ENCODE results near the gene NTN3. TPM values are rescaled to one million over a fixed set of nuclear protein-coding genes. Genes with fewer than 3 reads are reported as not detected.

Gene NTN3
- total and polyA plus RNA-seq, 9 donors = 0.12 to 0.34 (median 0.19) TPM; not detected in 5

- Histone ChIP-seq H3K4me1 (ENCODE audit: insufficient read depth) (no peaks in the 10 kb centered on the region), H3K27ac (no peak overlapping the region), H3K27me3 (no peaks in the 10 kb centered on the region), H3K9me3 (no peaks in the 10 kb centered on the region), H3K36me3 (no peaks in the 10 kb centered on the region), H3K4me3 (no peak overlapping the region)
- 89 to 91% (median 89%) methylated on average over 22 to 23 of the region's 23 CpGs for WGBS, 3 donors
- intact Hi-C loops (cut with DNase I) = no loop called here
- DNase-seq = no peak
- TF ChIP-seq EP300 (IDR thresholded peaks at IDR 0.05) (no peak), POLR2A (IDR thresholded peaks at IDR 0.05) (no peak)
- TF ChIP-seq, protein P1, sequence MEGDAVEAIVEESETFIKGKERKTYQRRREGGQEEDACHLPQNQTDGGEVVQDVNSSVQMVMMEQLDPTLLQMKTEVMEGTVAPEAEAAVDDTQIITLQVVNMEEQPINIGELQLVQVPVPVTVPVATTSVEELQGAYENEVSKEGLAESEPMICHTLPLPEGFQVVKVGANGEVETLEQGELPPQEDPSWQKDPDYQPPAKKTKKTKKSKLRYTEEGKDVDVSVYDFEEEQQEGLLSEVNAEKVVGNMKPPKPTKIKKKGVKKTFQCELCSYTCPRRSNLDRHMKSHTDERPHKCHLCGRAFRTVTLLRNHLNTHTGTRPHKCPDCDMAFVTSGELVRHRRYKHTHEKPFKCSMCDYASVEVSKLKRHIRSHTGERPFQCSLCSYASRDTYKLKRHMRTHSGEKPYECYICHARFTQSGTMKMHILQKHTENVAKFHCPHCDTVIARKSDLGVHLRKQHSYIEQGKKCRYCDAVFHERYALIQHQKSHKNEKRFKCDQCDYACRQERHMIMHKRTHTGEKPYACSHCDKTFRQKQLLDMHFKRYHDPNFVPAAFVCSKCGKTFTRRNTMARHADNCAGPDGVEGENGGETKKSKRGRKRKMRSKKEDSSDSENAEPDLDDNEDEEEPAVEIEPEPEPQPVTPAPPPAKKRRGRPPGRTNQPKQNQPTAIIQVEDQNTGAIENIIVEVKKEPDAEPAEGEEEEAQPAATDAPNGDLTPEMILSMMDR (IDR thresholded peaks at IDR 0.05) = no peak
Observed at GRCh38 chr16:2490190-2491105, 19.4 kb downstream of the NTN3 start.

DNA sequence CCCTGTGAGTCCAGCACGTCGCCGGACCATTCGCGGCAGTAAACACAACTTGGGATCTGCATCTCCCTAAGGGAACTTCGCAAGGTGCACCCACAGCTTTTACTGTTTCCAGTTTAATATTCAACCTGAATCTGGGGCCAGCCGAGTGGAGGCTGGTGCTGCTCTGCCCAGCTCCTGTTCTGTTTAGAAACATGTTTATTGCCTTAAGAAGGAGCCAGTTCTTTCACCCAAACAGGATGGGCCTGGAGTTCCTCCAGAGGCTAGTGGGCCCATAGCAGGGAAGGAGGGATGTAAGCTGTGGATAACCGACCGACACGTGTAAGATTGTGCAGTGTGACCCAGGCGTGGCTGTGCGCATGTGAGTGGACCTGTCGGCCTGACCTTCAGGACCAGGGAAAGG, 21.2 kb downstream of the NTN3 start:
- intact Hi-C loops (cut with DNase I) = no loop called here
- no peaks in the 10 kb centered on the region for H3K4me1 ChIP-seq (ENCODE audit: insufficient read depth)
- no peak overlapping the region for H3K27ac ChIP-seq
- WGBS, 3 donors = 88 to 92% (median 89%) methylated on average over 13 of the region's 13 CpGs
- H3K4me3 ChIP-seq = no peak overlapping the region
- no peaks in the 10 kb centered on the region for H3K36me3 ChIP-seq
- TF ChIP-seq, protein P1 (IDR thresholded peaks at IDR 0.05) = no peak
- TF ChIP-seq POLR2A (IDR thresholded peaks at IDR 0.05) (no peak), EP300 (IDR thresholded peaks at IDR 0.05) (no peak)
- H3K9me3 ChIP-seq = no peaks in the 10 kb centered on the region
- DNase-seq = no peak
- no peaks in the 10 kb centered on the region for H3K27me3 ChIP-seq

DNA sequence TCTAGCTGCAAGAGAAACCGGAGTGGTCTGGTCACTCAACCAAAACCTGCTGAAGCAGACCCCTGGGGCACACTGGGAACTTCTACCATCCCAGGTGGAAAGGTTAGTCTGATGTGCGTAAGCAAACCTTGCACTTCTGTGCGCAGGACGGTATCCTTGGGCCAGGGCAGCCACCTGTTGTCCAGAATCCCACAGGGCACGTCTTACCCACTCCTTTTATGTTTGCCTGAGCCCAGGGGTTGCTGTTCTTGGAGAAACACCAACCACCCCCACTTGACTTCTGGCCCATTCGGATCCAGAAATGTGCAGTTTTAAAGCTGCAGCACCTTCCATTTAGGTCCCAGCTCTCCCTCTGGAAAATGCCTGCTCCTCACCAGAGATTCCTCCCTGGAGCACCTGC, 22.5 kb downstream of the NTN3 start:
- TF ChIP-seq EP300 (IDR thresholded peaks at IDR 0.05) (no peak), POLR2A (IDR thresholded peaks at IDR 0.05) (no peak)
- TF ChIP-seq, protein P1 (IDR thresholded peaks at IDR 0.05) = no peak
- intact Hi-C loops (cut with DNase I) = no loop called here
- Histone ChIP-seq H3K9me3 (no peaks in the 10 kb centered on the region), H3K27me3 (no peaks in the 10 kb centered on the region), H3K36me3 (no peaks in the 10 kb centered on the region), H3K27ac (no peak overlapping the region), H3K4me1 (ENCODE audit: insufficient read depth) (no peaks in the 10 kb centered on the region), H3K4me3 (no peak overlapping the region)
- DNase-seq = no peak
- 80 to 84% (median 81%) methylated on average over 6 of the region's 6 CpGs for WGBS, 3 donors

DNA sequence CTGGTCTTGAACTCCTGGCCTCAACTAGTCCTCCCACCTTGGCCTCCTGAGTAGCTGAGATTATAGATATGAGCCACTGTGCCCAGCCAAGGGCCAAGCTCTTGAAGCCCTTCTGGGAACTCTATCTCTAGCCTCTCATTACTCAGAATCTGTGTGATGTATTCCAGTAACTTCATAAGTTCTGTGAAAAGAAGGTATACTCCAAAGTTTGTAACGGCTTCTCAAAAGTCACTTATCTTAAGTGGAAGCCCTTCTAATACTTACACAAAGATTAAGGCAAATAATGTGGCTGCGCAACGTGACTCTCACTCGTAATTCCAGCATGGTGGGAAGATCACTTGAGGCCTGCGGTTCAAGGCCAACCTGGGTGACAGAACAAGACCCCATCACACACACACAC, 23.5 kb downstream of the NTN3 start:
- 80 to 87% (median 81%) methylated on average over 5 of the region's 5 CpGs for WGBS, 3 donors
- H3K27ac ChIP-seq = no peak overlapping the region
- no peaks in the 10 kb centered on the region for H3K36me3 ChIP-seq
- no peak for TF ChIP-seq EP300 (IDR thresholded peaks at IDR 0.05)
- TF ChIP-seq, protein P1 (IDR thresholded peaks at IDR 0.05) = no peak
- TF ChIP-seq POLR2A (IDR thresholded peaks at IDR 0.05) = no peak
- no peaks in the 10 kb centered on the region for H3K9me3 ChIP-seq
- no peaks in the 10 kb centered on the region for H3K27me3 ChIP-seq
- H3K4me1 ChIP-seq (ENCODE audit: insufficient read depth) = no peaks in the 10 kb centered on the region
- intact Hi-C loops (cut with DNase I) = no loop called here
- no peak for DNase-seq
- H3K4me3 ChIP-seq = no peak overlapping the region
